ENCODE results near the gene EXD3.
A peak's percentile ranks its signal among the peaks of the same experiment; 100 is the strongest.

EXD3 gene

DNA sequence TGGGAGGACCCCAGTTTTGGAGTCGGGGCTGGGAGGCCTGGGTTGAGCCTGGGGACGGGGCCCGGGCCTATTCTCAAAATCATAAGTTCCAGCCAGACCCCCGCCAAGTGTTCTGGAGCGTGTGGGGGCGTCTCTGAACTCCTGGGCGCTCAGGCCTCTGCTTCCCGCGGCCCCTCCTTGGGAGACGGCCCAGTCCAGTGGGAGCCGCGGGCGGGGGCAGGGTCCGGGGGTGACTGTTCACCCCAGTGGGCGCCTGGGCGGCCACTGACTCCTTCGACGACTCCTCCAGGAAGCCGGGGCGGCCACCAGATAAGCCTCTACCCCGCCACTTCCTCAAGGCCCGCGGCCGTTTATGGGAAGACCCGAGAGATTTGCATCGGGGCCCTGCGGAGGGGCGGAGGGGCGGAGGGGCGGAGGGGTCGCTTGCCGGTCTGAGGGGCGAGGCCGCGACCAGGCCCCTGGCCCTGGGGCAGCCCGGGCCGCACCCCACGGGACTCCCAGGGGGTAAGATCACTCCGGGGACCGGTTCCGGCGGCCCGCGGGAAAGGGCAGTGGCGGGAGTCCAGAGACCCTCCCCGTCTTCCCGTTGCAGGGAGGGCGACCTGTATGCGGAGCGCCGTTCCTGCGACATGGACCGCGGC is 144.8 kb downstream of the EXD3 start:
- H3K4me3 ChIP-seq (ENCODE audit: low read length) = peak overlapping the region; percentile 61
- peaks cover 14% of the 10 kb centered on the region for H3K27me3 ChIP-seq (replicated peaks; ENCODE audit: control insufficient read depth, insufficient read depth, low read length)
- H3K9ac ChIP-seq (ENCODE audit: low read length) = peak overlapping the region; percentile 34
- peak; percentile 51 for DNase-seq (ENCODE audit: low read depth)
- H3K36me3 ChIP-seq (ENCODE audit: control insufficient read depth, insufficient read depth, low read length, severe bottlenecking) = no peaks in the 10 kb centered on the region
- H3K4me1 ChIP-seq (ENCODE audit: control insufficient read depth, insufficient read depth, low read length) = peaks cover 23% of the 10 kb centered on the region
- no peaks in the 10 kb centered on the region for H3K9me3 ChIP-seq (ENCODE audit: control insufficient read depth, low read length)

DNA sequence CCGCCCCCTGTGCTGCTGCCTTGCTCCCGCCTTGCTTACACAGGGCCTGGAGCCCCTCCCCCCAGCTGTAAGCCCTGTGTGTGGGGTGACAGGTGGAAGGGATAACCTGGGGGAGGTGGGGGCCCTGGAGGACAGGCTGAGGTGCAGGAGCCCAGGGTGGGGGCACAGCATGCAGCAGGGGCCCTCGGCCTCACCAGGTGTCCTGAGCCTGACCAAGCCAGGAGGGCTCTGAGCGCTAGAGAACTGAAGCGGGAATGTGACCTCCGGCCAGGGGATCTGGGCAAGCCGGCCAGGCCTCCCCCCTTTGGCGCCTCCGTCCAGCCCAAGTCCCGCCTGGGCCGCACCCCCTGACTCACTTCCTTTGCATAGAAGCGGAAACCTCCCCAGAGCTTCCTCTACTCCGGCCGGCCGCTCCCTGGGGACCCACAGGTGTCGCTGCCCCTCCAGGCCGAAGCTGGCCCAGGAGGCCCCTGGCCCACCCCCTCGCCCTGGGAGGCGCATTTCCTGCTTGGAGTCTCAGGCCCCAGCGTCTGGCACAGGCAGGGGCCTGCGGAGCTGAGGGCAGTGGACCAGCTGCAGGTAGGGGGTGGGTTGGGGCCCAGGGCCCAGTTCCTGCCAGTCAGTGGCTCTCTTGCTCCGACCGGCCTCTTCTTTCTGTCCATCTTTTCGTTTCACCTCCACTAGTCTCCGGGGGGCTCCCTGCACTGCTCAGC is 145.5 kb downstream of the EXD3 start, which contains the start of gene TOR4A:
Gene TOR4A (plus strand): TSS at position 398 of the 713 bp plus-strand sequence. CDS start 964 bp downstream, outside the sequence.
- peak within 1 kb of the TSS; percentile 63 for H3K9ac ChIP-seq (ENCODE audit: low read length)
- no peaks in the 10 kb centered on the region for H3K36me3 ChIP-seq (ENCODE audit: control insufficient read depth, insufficient read depth, low read length, severe bottlenecking)
- H3K4me1 ChIP-seq (ENCODE audit: control insufficient read depth, insufficient read depth, low read length) = peaks cover 23% of the 10 kb centered on the region
- peak; percentile 92 for DNase-seq (ENCODE audit: low read depth)
- no peaks in the 10 kb centered on the region for H3K9me3 ChIP-seq (ENCODE audit: control insufficient read depth, low read length)
- peaks cover 14% of the 10 kb centered on the region for H3K27me3 ChIP-seq (replicated peaks; ENCODE audit: control insufficient read depth, insufficient read depth, low read length)
- peak within 1 kb of the TSS; percentile 61 for H3K4me3 ChIP-seq (ENCODE audit: low read length)

DNA sequence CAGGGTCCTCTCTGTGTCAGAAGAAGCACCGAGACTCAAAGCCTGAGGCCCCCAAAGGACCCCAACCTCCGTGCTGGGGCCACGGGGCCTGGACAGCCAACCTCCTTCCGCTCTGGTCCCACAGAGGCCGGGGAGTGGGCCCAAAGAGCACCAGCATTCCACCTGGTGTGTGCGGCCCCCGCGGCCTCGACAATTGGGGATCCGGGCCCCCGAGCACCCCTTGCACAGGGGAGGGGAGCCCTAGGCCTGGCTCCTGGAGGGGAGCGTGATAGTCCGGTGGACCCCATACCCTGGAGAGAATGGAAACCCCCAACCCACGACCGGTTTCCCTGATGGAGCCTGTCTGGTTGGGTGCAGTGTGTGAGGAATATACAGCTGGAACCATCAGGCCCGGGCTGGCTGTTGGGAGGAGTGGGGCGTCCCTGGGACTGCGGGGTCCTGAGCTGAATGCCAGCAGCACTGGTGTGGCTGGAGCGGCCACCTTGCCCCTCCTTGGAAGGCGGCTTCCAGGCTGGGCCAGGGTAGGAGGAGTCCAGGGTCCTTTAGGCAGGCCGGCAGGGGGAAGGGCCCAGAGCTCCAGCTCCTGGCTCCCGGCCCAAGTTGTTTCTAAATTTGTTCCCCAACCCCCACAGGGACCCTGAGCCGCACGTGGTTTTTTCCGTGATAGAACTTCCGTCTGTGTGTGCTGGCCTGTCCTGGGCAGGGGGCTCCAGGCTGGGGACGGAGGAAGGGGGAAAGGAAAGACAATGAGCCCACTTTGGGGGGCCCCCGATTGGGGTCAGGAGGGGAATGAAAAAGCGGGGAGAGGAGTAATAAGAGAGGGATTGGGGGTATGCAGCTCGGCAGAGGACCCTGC is 146.3 kb downstream of the EXD3 start:
- H3K36me3 ChIP-seq (ENCODE audit: control insufficient read depth, insufficient read depth, low read length, severe bottlenecking) = no peaks in the 10 kb centered on the region
- H3K4me1 ChIP-seq (ENCODE audit: control insufficient read depth, insufficient read depth, low read length) = peaks cover 23% of the 10 kb centered on the region
- peak overlapping the region; percentile 63 for H3K9ac ChIP-seq (ENCODE audit: low read length)
- peaks cover 14% of the 10 kb centered on the region for H3K27me3 ChIP-seq (replicated peaks; ENCODE audit: control insufficient read depth, insufficient read depth, low read length)
- peak; percentile 80 for DNase-seq (ENCODE audit: low read depth)
- peak overlapping the region; percentile 61 for H3K4me3 ChIP-seq (ENCODE audit: low read length)
- no peaks in the 10 kb centered on the region for H3K9me3 ChIP-seq (ENCODE audit: control insufficient read depth, low read length)

DNA sequence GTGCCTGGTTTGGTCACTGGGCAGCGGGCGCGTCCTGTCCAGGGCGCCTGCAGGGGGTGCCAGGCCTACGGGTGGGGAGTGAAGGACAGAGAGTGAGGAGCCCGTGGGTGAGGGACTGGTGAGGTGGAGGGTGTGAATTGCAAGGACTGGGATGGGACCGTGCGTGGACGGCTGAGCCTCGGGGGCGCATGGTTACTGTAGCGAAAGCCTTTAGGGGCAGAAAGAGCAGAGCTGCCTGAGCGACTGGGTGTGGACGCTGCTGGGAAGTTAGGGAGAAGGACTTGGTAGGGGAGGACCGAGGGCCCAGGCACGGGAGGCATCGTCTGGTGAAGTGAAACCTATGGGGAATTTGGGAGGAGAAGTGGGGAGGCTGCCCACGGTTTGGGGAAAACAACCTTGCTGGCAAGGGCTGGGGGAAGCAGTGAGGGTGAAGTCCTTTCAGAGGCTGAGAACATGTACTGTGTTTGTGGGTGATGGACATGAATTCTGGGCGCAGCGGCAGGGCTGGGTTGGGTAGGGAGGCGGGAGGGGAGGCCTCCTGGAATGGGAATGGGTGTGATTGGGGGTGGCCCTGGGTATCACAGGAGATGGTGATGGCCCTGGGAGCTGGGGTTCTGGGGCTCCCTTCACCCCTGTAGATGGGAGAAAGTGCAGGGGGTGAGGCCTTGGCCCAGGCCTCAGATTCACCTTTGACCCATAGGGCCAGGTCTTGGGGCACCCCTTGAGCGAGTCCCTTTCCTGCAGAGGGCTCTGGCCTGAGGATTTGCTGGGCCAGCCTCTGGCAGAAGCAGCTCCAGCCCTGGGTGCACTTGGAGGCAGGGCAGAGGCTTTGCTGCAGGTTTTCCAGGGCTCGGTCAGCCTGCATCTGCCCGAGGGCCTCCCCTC is 147.1 kb downstream of the EXD3 start:
- Histone ChIP-seq H3K9me3 (ENCODE audit: control insufficient read depth, low read length) (no peaks in the 10 kb centered on the region), H3K36me3 (ENCODE audit: control insufficient read depth, insufficient read depth, low read length, severe bottlenecking) (peaks cover 6% of the 10 kb centered on the region), H3K27me3 (replicated peaks; ENCODE audit: control insufficient read depth, insufficient read depth, low read length) (peaks cover 14% of the 10 kb centered on the region), H3K9ac (ENCODE audit: low read length) (no peak overlapping the region), H3K4me1 (ENCODE audit: control insufficient read depth, insufficient read depth, low read length) (peaks cover 23% of the 10 kb centered on the region), H3K4me3 (ENCODE audit: low read length) (no peak overlapping the region)
- DNase-seq (ENCODE audit: low read depth) = no peak

DNA sequence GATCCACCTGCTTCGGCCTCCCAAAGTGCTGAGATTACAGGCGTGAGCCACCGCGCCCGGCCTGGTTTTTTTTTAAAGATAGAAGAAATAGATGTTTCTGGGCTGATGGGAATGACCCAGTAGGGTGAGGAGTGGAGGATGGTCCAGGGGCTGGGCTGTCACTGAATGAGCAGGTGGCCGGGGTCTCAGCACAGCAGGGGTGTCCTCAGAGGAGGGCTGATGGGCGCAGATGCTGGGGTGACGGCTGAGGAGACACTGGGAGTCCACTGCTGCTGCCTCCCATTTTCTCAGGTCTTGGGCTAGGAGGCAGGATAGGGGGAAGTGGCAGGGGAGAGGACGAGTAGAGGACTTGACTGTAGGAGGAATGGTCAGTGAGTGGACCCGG is 147.8 kb downstream of the EXD3 start:
- DNase-seq (ENCODE audit: low read depth) = no peak
- H3K9ac ChIP-seq (ENCODE audit: low read length) = no peak overlapping the region
- peaks cover 9% of the 10 kb centered on the region for H3K27me3 ChIP-seq (replicated peaks; ENCODE audit: control insufficient read depth, insufficient read depth, low read length)
- no peaks in the 10 kb centered on the region for H3K9me3 ChIP-seq (ENCODE audit: control insufficient read depth, low read length)
- peaks cover 8% of the 10 kb centered on the region for H3K36me3 ChIP-seq (ENCODE audit: control insufficient read depth, insufficient read depth, low read length, severe bottlenecking)
- no peak overlapping the region for H3K4me3 ChIP-seq (ENCODE audit: low read length)
- peaks cover 23% of the 10 kb centered on the region for H3K4me1 ChIP-seq (ENCODE audit: control insufficient read depth, insufficient read depth, low read length)

DNA sequence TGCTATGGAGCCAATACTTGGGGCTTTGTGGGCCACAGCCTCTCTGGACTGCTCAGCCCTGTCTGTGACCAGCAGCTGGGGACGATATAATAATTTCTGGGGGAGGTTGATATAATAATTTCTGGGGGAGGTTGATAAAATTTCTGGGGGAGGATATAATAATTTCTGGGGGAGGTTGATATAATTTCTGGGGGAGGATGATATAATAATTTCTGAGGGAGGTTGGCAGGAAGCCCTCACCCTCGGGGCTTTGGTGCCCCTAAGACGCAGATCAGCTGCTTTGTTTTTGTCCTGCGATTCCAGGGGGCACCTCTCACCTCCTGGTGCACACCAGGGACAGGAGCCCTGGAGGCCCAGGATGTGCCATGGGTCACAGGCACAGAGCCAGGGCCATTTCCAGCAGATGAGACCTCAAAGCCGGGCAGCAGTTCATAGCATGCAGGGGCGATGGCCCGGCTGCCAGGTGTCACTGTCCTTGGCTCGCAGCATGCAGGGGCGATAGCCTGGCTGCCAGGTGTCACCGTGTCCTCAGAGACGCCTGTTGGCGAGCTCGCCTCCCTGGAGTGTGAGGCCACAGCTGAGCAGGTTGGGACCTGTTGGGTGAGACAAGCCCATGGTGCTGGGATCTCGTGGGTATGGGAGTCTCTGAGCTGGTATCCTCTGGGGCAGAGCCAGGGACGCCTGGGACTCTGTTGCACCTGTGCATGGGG is 149.2 kb downstream of the EXD3 start:
- Histone ChIP-seq H3K9ac (ENCODE audit: low read length) (no peak overlapping the region), H3K4me1 (ENCODE audit: control insufficient read depth, insufficient read depth, low read length) (peaks cover 23% of the 10 kb centered on the region), H3K9me3 (ENCODE audit: control insufficient read depth, low read length) (no peaks in the 10 kb centered on the region), H3K4me3 (ENCODE audit: low read length) (no peak overlapping the region), H3K36me3 (ENCODE audit: control insufficient read depth, insufficient read depth, low read length, severe bottlenecking) (peaks cover 22% of the 10 kb centered on the region), H3K27me3 (replicated peaks; ENCODE audit: control insufficient read depth, insufficient read depth, low read length) (no peaks in the 10 kb centered on the region)
- DNase-seq (ENCODE audit: low read depth) = no peak

DNA sequence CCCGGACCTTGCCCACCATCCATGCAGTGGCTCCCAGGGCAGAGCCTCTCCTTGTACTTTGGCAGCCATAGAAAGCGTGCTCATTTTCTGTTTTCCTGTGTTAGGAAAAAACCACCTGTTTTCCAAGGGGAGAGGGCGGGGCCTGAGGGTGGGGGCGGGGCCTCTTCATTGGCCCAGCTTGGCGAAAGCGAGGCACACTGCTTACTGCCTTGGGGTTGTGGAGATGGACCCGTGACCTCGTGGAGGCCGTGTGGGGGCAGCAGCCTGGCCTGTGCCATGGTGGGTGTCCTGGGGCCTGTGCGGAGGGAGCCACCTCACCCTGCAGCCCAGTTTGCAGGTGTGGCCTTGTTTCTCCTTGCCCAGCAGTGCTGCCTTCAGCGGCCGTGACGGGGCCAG is 149.9 kb downstream of the EXD3 start:
- no peak for DNase-seq (ENCODE audit: low read depth)
- no peak overlapping the region for H3K4me3 ChIP-seq (ENCODE audit: low read length)
- no peaks in the 10 kb centered on the region for H3K27me3 ChIP-seq (replicated peaks; ENCODE audit: control insufficient read depth, insufficient read depth, low read length)
- H3K36me3 ChIP-seq (ENCODE audit: control insufficient read depth, insufficient read depth, low read length, severe bottlenecking) = peaks cover 26% of the 10 kb centered on the region
- peaks cover 23% of the 10 kb centered on the region for H3K4me1 ChIP-seq (ENCODE audit: control insufficient read depth, insufficient read depth, low read length)
- H3K9me3 ChIP-seq (ENCODE audit: control insufficient read depth, low read length) = no peaks in the 10 kb centered on the region
- H3K9ac ChIP-seq (ENCODE audit: low read length) = no peak overlapping the region

DNA sequence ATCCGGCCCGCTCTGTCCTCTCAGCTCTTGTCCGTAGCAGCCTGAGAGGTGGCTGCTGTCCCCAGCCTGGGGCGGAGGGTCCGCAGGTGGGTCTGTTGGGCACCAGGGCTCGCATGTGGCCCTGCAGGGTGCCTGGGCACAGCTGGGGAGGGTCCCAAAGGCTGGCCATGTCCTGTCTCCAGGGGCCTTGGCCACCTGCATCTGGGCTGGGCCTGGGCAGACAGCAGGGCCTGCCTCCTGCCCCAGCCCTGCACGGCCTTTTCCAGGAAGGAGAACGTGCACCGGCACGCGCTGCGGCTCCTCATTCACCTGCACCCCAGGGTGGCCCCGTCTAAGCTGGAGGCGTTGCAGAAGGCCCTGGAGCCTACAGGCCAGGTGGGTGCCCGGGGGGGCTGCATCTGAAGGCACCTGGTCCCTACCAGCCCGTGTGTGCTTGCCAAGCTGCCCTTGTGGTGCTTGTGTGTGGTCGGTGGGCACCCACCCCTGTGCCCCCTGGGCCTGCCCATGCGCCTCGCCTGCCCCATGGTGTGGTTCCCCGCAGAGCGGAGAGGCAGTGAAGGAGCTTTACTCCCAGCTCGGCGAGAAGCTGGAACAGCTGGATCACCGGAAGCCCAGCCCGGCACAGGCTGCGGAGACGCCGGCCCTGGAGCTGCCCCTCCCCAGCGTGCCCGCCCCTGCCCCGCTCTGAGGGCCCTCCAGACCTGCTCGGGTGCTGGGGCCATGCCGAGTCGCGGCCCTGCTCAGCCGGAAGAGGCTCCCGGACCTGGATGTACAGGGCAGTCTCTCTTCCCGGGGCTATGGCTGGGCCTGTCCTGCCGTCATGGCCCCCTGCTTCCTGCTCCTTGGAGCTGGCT is 150.5 kb downstream of the EXD3 start:
- no peaks in the 10 kb centered on the region for H3K27me3 ChIP-seq (replicated peaks; ENCODE audit: control insufficient read depth, insufficient read depth, low read length)
- no peak overlapping the region for H3K9ac ChIP-seq (ENCODE audit: low read length)
- H3K36me3 ChIP-seq (ENCODE audit: control insufficient read depth, insufficient read depth, low read length, severe bottlenecking) = peaks cover 29% of the 10 kb centered on the region
- no peak for DNase-seq (ENCODE audit: low read depth)
- no peak overlapping the region for H3K4me3 ChIP-seq (ENCODE audit: low read length)
- H3K4me1 ChIP-seq (ENCODE audit: control insufficient read depth, insufficient read depth, low read length) = peaks cover 21% of the 10 kb centered on the region
- H3K9me3 ChIP-seq (ENCODE audit: control insufficient read depth, low read length) = no peaks in the 10 kb centered on the region

DNA sequence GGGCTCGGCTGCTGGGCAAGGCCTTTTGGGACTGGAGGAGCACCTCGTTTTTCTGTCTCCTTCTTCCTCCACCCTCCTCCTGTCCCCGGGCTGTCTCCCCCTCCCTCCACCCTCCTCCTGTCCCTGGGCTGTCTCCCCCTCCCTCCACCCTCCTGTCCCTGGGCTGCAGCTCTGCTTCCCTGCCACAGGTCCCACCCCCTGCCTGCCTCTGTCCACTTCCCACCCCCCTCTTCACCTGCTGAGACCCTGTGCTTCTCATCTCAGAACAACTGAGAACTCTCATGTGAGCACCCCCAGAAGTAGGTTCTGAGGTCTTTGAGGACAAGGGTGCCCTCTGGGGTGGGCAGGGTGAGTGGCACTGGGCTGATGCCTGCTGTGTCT is 151.3 kb downstream of the EXD3 start:
- peaks cover 33% of the 10 kb centered on the region for H3K36me3 ChIP-seq (ENCODE audit: control insufficient read depth, insufficient read depth, low read length, severe bottlenecking)
- no peaks in the 10 kb centered on the region for H3K27me3 ChIP-seq (replicated peaks; ENCODE audit: control insufficient read depth, insufficient read depth, low read length)
- no peak overlapping the region for H3K9ac ChIP-seq (ENCODE audit: low read length)
- no peak for DNase-seq (ENCODE audit: low read depth)
- peaks cover 14% of the 10 kb centered on the region for H3K4me1 ChIP-seq (ENCODE audit: control insufficient read depth, insufficient read depth, low read length)
- no peaks in the 10 kb centered on the region for H3K9me3 ChIP-seq (ENCODE audit: control insufficient read depth, low read length)
- H3K4me3 ChIP-seq (ENCODE audit: low read length) = no peak overlapping the region

All from adipocyte (in vitro differentiated cells).